GM19463 (cell line): ENCODE results near the gene EHF.

Experiments
- ATAC-seq: cut with Tn5 transposase; IDR thresholded peaks from one replicate; pipeline ENCODE4 v1.9.1; 2021; ENCODE audit warnings: mild to moderate bottlenecking, moderate library complexity; ENCODE audit not compliant: unreplicated experiment

The EHF gene

DNA sequence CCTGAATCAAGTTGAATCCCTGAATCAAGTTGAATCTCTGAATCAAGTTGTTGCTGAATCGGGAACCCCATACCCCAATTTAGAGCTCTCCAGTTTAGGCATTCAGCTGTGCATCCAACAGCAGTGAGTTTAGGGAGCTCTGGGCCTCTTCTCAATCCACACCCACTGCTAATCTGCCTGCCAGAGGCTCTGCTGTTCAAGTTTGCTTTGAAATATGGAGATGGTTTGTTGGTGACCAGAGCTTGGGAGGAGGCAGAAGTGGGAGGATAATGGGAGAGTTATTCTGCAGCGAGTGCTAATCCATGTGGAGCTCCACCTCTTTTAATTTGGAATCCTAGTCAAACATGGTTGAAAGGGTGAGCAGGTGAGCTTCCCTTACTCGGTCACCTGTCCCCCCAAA, 22.4 kb downstream of the EHF start:
- ATAC-seq = no peak

DNA sequence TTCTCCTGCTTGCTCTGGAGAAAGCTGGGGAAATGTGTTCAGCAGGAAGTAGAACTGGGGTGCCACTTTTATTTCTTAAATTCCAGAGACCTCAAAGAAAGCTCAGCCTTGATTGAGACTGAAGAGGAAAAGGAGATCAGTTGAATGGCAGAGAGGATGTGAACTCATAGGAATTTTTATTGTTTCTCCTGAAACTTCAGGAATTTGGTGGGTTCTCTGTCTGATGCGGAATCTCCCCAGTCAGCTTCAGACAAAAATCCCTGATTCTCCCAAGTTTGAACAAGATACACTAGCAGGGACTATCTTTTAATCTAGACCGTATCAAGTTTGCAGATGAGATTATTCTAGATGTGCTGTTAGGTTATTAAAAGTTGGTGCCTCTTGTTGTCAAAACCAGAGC, 23.0 kb downstream of the EHF start:
- ATAC-seq = no peak

- ATAC-seq = no peak
Measured at GRCh38 chr11:34644669-34645406, 23.9 kb downstream of the EHF start.

DNA sequence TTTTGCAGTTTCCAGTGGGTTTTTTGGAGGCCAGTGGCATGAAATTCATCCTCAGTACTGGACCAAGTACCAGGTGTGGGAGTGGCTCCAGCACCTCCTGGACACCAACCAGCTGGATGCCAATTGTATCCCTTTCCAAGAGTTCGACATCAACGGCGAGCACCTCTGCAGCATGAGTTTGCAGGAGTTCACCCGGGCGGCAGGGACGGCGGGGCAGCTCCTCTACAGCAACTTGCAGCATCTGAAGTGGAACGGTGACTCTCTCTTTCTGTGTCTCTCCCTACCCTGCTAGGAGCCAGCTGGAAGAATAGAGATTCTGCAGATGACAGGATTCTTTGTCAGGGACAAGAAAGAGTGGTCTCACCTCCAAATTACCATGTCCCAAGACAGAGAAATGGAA, 25.5 kb downstream of the EHF start:
- no peak for ATAC-seq

- no peak for ATAC-seq
Measured at GRCh38 chr11:34647131-34647530, 26.2 kb downstream of the EHF start.

DNA sequence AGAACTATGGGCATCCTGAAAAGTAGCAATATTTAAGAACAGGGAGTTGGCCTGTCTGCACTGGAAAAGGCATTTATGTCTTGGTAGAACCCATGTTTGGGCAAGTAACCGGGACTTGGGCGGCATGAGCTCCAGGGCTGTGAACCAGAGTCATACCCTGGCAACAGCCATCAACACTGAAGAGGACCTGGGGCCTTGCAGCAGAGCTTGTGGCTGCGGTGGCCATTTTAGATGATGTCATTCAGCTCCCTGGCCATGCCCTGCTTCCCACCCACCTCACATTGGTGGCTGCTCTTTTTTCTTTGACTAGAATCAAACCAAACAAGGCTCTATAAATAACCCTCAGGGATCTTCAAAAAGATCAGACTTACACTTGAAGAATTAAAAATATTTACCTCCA, 26.6 kb downstream of the EHF start:
- ATAC-seq = no peak

DNA sequence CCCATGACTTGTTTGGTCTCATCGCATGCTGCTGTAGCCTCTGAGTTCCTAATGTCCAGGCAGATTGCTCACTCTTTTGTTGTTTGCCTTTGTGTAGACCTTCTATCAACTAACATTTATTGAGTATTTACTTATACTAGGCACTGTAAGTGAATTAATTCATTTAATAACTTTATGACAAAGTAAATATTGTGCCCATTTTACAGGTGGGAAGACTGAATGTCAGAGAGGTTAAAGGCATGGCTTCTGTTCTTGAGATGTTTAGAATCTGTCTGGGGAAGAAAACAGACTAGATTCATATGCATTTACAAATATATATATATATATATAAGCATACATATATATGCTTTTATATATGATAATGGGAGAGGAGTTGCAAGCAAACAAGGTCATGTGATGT, 27.1 kb downstream of the EHF start:
- no peak for ATAC-seq

DNA sequence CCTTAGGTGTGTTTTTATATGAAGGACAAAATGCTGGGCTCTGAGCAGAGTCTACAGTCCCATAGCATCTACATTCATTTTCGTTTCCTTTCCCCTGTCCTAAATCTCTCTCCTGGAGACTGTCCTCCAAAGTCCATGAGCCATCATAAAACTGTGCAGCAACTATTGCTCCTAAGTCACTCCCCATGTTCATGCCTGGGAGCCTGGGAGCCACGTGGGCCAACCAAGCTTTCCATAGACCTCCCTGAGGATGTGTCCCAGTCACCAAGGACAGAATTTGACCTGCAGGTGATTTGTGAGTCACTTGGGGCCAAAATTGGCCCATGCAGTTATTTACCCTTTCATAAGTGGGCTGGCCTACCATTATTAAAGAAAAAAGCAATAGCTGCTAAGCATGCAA, 28.7 kb downstream of the EHF start:
- no peak for ATAC-seq

DNA sequence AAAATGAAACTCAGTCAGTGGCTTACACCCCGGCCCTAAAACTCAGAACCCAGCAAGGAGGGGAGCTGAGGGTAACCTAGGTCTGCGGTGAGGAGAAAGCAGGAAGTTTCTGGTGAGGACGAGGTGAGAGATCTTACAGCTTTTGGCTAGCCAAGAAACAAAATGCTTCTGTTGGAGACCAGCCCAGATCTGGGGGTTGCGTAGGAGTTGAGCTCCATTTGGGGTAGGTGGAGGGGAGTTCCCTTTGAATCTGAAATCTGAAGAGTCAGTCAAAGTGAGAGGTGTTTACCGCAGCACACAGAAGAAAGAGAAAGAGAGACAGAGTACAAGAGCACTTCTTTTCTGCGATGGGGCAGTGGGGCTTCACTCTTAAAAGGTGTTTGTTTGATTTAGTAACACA, 29.6 kb downstream of the EHF start:
- ATAC-seq = peak; percentile 90

DNA sequence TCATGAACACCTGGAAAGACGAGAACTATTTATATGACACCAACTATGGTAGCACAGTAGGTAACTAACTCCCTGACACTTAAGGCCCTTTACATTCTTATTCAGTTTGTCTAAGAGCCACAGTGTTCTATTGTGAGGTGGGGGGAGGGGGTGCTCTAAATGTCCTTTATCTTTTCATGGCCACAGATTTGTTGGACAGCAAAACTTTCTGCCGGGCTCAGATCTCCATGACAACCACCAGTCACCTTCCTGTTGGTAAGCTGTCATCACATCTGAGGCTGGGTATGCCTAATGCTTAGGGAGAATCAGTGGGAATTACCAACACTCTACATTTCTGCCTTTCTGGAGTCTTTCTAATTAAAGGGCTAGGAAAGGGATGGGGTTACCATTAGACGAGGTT, 30.7 kb downstream of the EHF start:
- ATAC-seq = no peak

DNA sequence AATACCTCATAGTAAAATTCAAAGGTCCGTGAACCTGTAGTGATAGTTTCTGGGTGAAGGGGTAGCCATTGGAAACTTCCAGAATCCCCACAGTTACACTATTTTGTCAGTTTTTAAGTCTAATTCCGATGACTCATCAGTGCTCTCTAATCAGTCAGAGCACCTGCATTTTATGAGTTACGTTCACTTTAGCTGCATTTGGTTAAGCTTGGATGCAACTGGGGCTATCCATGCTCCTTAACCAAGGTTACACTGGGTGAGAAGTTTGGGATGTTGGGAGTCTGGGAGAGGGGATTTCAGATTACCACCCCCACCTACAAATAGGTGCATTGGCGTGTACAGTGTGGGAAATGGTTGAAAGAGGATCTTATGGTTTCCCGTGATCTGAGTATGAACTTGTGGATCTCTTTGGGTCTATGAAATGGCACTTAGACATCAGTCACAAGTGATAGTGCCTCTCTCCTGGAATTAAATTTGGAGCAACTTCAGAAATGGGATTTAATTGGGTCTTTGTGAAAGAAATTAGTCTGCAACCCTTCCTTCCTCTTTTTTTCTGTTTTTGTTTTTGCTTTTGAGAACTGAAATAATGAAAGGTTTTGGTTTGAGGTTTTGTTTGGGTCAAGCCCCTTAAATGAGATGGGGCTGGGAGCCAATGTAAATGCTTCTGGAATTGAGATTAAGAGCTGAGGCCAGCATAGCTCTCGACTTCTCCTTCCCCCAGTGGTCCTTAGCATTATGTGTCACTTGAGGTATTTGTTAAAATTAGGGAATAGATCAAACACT, 31.5 kb downstream of the EHF start:
- ATAC-seq = no peak

DNA sequence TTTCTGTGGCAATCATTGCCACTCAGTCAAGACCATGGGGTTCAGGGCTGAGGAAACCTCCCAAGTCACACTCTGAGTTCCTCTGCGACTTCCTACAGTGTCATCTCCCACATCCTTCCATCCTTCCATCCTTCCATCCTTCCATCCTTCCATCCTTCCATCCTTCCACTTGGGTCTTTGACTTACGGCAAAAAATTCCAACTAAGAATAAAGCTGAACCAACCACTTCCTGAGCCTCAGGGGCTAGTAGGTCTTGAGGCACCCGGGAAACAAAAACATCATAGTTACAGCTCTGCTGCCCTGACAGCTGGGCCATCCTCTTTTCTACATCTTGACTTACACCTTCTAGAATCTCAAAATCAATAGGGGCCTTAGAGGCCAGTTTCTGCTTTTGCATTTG, 32.1 kb downstream of the EHF start:
- no peak for ATAC-seq

DNA sequence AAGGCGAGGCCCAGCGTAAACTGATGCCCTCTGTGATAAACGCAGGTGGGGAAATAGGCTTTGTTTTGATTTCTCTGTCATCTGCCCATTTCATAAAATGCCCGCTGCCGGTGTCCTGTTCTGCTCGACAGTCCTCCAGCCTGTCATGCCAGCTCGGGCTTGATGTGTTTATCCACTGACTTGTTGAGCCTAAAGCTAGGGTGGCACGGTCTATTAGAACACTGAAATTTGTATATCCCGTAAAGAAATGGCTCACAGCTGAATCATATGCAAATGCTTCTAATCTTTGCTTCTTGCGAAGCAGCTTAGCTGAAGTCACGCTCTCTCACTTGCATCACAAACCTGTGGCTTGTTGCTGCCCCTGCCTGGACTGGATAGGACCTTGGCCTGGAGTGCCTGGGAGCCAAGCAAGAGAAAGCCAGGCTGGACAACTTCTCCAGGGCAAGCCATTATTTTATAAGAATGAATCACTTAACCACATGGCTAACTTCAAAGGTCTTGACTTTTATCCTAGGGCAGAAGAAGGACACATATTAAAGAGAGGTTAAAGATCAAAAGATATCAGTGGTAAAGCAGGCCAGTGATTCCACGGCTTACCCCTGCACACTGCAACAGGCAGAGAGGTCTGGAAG, 33.1 kb downstream of the EHF start:
- ATAC-seq = no peak

DNA sequence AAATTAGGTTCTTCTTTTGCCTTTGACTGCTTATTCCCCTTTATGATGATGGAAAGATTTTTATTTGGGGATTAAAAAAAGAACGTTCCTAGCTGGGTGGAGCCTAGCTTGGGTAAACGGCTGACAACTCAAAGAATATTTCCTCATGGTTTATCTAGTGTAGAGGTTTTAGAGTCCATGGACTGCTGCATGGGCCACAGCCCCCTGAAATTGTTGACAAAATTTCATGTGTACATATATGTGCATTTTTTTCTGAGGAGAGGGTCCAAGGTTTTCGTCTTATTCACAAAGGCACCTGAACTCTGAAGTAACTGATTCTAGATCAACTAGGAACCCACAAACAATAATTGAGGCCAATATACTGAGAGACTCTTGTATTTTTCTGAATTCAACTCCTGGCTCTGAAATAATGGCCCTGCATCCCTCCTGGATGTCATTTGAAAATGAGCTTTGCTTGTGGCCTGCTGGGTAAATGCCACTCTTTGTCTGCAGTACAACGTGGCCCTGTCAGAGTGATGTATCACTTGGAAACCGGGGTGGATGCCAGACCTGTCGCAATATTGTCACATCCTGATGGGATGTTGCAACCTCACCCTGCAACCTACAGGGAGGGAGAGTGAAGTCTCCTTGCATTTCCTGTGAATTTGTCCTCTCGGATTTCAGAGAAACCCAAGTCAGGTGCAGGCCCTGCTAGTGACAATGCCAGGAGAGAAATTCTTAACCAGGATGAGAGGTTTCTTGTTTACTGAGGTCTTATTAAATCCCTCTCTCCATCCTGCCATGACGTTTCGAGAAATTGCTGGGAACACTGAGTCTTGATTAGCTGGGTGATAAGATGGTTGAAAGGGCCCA, 33.8 kb downstream of the EHF start:
- ATAC-seq = no peak

DNA sequence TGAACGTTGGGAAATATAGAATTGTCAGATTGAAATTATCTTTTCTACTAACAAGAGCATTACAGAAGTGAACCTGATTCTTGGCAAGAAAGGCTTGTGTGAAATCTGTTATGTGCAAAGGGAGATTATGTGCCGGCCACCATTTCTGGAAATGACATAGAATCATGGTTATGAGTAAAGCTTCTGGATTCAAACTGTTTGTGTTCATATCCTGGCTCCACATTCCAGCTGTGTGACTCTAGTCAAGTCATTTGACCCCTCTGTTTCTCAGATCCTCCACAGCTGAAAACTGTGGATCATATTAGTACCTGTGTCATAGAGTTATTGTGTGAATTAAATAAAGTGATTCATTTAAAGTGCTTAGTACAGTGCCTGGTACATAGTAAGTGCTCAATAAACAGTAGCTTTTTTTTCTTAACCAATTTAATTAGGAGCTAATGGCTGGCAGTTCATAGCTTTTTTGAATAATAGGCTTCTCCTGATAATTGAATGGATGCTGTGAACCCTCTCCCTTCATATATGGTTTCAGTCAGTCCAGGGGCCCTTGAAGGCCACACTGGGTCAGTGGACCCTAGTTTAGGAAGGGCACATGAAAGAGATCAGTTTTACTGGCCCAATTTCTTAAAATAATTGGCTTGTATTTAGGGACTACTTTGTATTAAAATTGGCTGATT, 34.6 kb downstream of the EHF start:
- ATAC-seq = no peak

GRCh38 chr11:34656062-34656720, 35.3 kb downstream of the EHF start:
- no peak for ATAC-seq

- ATAC-seq = no peak
Measured at GRCh38 chr11:34658071-34659015, 37.5 kb downstream of the EHF start.

GRCh38 chr11:34659096-34659733, 38.3 kb downstream of the EHF start:
- ATAC-seq = no peak
